Prostate gland (tissue), 2 donors: ENCODE data around the gene THPO. TPM values are rescaled to one million over a fixed set of nuclear protein-coding genes. Genes with fewer than 3 reads are reported as not detected.

ENCODE experiments used
- DNase-seq: peaks from one replicate; pipeline ENCODE4 v3.0.0-alpha.2; 2019; ENCODE audit warnings: low spot score
- H3K27ac ChIP-seq, 2 donors: fragments of 200-600 bp; sonication (generic); 2 replicates each; pipeline ENCODE4 v1.5.1; 2017 to 2019
- H3K27me3 ChIP-seq: fragments of 200-600 bp; sonication (generic); replicated peaks from 2 replicates; pipeline ENCODE4 v1.5.1; 2019; ENCODE audit not compliant: insufficient read depth
- H3K36me3 ChIP-seq, 2 donors: fragments of 200-600 bp; sonication (generic); 1 replicate in 1 of 2; 2 replicates in 1 of 2; pipeline versions ENCODE4 v1.5.1 to v1.8.1; 2017 to 2019
- H3K4me1 ChIP-seq: fragments of 200-600 bp; sonication (generic); replicated peaks from 2 replicates; pipeline ENCODE4 v1.5.1; 2019
- H3K4me3 ChIP-seq, 2 donors: fragments of 200-600 bp; sonication (generic); 2 replicates each; pipeline ENCODE4 v1.5.1; 2017 to 2019
- H3K9me3 ChIP-seq: fragments of 200-600 bp; sonication (generic); 2 replicates; pipeline ENCODE4 v1.5.1; 2017
- POLR2A ChIP-seq: fragments of 450-650 bp; IDR thresholded peaks from one replicate; pipeline ENCODE4 v1.6.1; 2016; ENCODE audit warnings: antibody characterized with exemption, mild to moderate bottlenecking
- POLR2AphosphoS5 ChIP-seq: sonication (generic); formaldehyde crosslinking; IDR thresholded peaks from one replicate; pipeline ENCODE4 v1.6.1; 2017; ENCODE audit warnings: antibody characterized with exemption
- WGBS: methylation state at CpG from one replicate; pipeline ENCODE4 v1.1.5; 2018; 5-methylcytosine and 5-hydroxymethylcytosine counted together
- intact Hi-C: fragments of 100-400 bp; cut with DNase I; formaldehyde crosslinking; loops from one replicate; pipeline ENCODE4 v1.14.2; 2022
- total RNA-seq, 2 donors: library from RNA; depleted of rRNA; stranded (reverse); fragments of >200 nt; gene quantifications; one replicate each; pipeline ENCODE4 v1.1.0, GENCODE V29; 2016
- TF ChIP-seq, protein P1 (sequence below), 4 experiments: fragments of 200-600 bp in 2 of 4; fragments of 450-650 bp in 2 of 4; sonication (generic) in 2 of 4; IDR thresholded peaks; 1 replicate in 3 of 4; 2 replicates in 1 of 4; pipeline ENCODE4 v1.5.1; 2016 to 2019; ENCODE audit warnings: antibody characterized with exemption in 4 of 4, mild to moderate bottlenecking in 2 of 4, moderate library complexity in 2 of 4

The THPO gene
- total RNA-seq, result not detected

DNA sequence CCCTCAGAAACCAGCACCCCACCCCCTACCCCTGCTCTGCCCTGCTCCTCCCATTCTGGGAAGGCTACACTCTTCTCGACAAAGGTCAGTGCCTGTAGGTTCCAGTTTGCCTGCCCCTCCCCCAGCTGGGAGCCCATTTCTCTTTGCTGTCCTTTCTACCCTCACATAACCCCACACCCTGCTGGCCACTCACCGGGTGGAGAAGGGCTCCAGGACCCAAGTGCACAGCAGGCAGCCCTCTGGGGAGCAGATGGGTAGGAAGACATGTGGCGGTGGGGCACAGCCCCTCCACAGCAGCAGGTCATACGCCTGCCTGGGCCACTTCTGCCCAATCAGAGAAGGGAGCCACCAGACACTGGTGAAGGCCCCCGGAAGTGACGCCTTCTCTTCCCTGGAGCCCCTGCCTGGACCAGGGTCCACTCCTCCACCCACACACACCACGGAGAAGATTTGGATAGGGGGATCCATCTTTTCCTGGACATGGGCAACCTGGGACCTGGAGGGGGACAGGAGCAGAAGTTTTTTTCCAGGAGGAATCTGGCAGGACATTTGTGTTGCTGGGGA is at the start of gene THPO:
THPO (minus strand) TSS at position 326 of the 564 bp plus-strand sequence. CDS start 1,948 bp downstream, outside the sequence.
- no peak for DNase-seq
- intact Hi-C loops, result loop anchor here (5.0 kb wide), 1 partner anchor 134 kb away; no protein-coding TSS in a partner anchor
- Histone ChIP-seq H3K4me3 (no peak within 1 kb of the TSS), H3K27ac (peak within 1 kb of the TSS; percentile 44 to 51), H3K27me3 (no peaks in the 10 kb centered on the region), H3K4me1 (no peaks in the 10 kb centered on the region), H3K36me3 (no peaks in the 10 kb centered on the region), H3K9me3 (no peaks in the 10 kb centered on the region)
- TF ChIP-seq POLR2AphosphoS5, result no peak
- no peak for TF ChIP-seq POLR2A
- TF ChIP-seq, protein P1, sequence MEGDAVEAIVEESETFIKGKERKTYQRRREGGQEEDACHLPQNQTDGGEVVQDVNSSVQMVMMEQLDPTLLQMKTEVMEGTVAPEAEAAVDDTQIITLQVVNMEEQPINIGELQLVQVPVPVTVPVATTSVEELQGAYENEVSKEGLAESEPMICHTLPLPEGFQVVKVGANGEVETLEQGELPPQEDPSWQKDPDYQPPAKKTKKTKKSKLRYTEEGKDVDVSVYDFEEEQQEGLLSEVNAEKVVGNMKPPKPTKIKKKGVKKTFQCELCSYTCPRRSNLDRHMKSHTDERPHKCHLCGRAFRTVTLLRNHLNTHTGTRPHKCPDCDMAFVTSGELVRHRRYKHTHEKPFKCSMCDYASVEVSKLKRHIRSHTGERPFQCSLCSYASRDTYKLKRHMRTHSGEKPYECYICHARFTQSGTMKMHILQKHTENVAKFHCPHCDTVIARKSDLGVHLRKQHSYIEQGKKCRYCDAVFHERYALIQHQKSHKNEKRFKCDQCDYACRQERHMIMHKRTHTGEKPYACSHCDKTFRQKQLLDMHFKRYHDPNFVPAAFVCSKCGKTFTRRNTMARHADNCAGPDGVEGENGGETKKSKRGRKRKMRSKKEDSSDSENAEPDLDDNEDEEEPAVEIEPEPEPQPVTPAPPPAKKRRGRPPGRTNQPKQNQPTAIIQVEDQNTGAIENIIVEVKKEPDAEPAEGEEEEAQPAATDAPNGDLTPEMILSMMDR (IDR thresholded peaks at IDR 0.05), result no peak
- WGBS, result 81% methylated on average over 7 of the region's 7 CpGs

DNA sequence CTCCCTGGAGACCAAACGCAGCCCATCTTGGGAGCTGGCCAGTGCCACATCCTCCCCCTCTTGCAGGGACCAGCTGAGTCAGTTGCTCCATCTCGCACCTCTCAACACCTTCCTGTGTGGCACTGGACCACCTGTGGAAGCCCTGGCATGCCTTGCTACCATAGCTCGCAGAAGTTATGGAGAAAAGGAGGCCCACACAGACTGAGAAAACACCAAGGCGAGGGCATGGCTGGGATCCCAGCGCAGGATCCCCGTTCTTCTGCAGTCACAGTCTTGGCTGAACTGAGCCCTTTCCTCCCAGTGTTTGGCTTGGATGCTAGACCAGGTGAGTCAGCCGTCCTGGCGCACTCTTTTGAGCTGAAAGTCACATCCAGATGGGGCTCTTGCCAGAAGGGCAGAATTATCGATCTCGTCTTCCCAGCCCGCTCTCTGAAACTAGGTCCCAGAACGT is 48.7 kb upstream of the THPO start:
- Histone ChIP-seq H3K4me1 (no peaks in the 10 kb centered on the region), H3K4me3 (no peak overlapping the region), H3K36me3 (no peaks in the 10 kb centered on the region), H3K9me3 (no peaks in the 10 kb centered on the region), H3K27ac (no peak overlapping the region), H3K27me3 (no peaks in the 10 kb centered on the region)
- TF ChIP-seq POLR2AphosphoS5 (peak; percentile 36), POLR2A (no peak)
- TF ChIP-seq, protein P1 (IDR thresholded peaks at IDR 0.05), result no peak
- 40% methylated on average over 12 of the region's 12 CpGs for WGBS
- intact Hi-C loops, result no loop called here
- peak; percentile 67 for DNase-seq

DNA sequence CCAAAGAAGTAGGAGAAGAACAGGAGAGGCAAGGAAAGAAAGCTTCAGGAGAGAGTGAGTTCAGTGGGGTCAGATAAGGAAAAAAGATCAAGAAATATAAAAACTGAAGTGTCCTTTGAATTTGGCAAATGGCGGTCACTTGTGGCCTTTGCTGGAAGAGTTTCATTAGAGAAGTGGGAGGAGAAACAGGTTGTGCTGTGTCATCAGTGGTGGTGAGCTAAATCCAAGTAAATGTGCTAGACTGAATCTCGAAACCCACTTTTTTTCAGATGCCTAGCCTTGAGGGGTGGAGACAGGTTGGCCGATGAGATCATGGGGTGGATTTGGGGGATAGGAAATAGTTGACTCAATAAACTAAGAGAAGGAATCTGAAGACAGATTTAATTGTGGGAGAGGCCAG is 45.6 kb upstream of the THPO start:
- TF ChIP-seq, protein P1 (IDR thresholded peaks at IDR 0.05), result no peak
- no peak for TF ChIP-seq POLR2A
- no peak for TF ChIP-seq POLR2AphosphoS5
- intact Hi-C loops, result loop anchor here (5.0 kb wide), 1 partner anchor 89 kb away; no protein-coding TSS in a partner anchor
- H3K9me3 ChIP-seq, result no peaks in the 10 kb centered on the region
- no peaks in the 10 kb centered on the region for H3K4me1 ChIP-seq
- DNase-seq, result no peak
- no peak overlapping the region for H3K27ac ChIP-seq
- no peaks in the 10 kb centered on the region for H3K36me3 ChIP-seq
- H3K4me3 ChIP-seq, result no peak overlapping the region
- H3K27me3 ChIP-seq, result no peaks in the 10 kb centered on the region
- WGBS, result 92% methylated on average over 3 of the region's 3 CpGs

DNA sequence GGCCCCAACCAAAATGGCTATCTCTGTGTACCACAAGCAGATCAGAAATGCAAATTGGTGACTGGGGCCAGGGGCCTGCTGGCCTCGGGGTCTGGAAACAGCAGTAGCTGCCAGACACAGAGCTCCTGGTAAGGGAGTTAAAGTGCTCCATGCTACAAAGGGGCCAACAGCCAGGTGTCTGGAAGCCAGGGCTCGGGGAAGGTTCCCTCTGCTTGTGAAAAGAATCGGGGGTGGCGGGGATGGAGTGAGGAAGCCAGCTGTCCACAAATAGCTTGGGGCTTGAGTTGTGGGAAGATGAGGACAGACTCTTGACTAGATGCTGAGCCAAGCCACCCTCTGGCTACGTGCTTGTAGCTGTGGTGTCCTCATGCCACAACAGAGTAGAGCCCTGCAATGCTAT is 41.2 kb upstream of the THPO start:
- TF ChIP-seq POLR2AphosphoS5 (no peak), POLR2A (no peak)
- TF ChIP-seq, protein P1 (IDR thresholded peaks at IDR 0.05), result no peak
- no peak overlapping the region for H3K27ac ChIP-seq
- 75% methylated on average over 5 of the region's 5 CpGs for WGBS
- H3K9me3 ChIP-seq, result no peaks in the 10 kb centered on the region
- H3K4me3 ChIP-seq, result no peak overlapping the region
- no peaks in the 10 kb centered on the region for H3K36me3 ChIP-seq
- intact Hi-C loops, result no loop called here
- DNase-seq, result no peak
- H3K4me1 ChIP-seq, result no peaks in the 10 kb centered on the region
- no peaks in the 10 kb centered on the region for H3K27me3 ChIP-seq
